Neuronal stem cell (in vitro differentiated cells): ENCODE data around the gene TASP1.
"Not testable (repeated sequence)": the region's sequence is repeated elsewhere in the genome, so short reads cannot be mapped to it uniquely, and the experiment has no call there.

Experiments used
- DNase-seq: peaks from one replicate; pipeline ENCODE4 v3.0.0-alpha.2; 2013; ENCODE audit warnings: low spot score
- H2AFZ ChIP-seq: one replicate; pipeline ENCODE4 v1.6.1; 2013; ENCODE audit warnings: mild to moderate bottlenecking, low read length, inconsistent platforms
- H2AK5ac ChIP-seq: 2 replicates; pipeline ENCODE4 v1.6.1; 2013; ENCODE audit warnings: low read depth, mild to moderate bottlenecking, inconsistent platforms, low read length, moderate library complexity, mixed read lengths
- H2BK120ac ChIP-seq: 2 replicates; pipeline ENCODE4 v1.6.1; 2013; ENCODE audit warnings: low read depth, mild to moderate bottlenecking, inconsistent platforms, low read length, moderate library complexity, mixed read lengths
- H2BK12ac ChIP-seq: one replicate; pipeline ENCODE4 v1.6.1; 2013; ENCODE audit warnings: low read length, inconsistent platforms
- H2BK15ac ChIP-seq: 2 replicates; pipeline ENCODE4 v1.6.1; 2013; ENCODE audit warnings: mild to moderate bottlenecking, low read length, inconsistent platforms, mixed read lengths
- H2BK5ac ChIP-seq: one replicate; pipeline ENCODE4 v1.6.1; 2013; ENCODE audit warnings: inconsistent platforms, mild to moderate bottlenecking, low read length, moderate library complexity
- H3K14ac ChIP-seq: one replicate; pipeline ENCODE4 v1.6.1; 2013; ENCODE audit warnings: low read length, inconsistent platforms
- H3K18ac ChIP-seq: 2 replicates; pipeline ENCODE4 v1.6.1; 2013; ENCODE audit warnings: low read length, inconsistent platforms
- H3K23ac ChIP-seq: 2 replicates; pipeline ENCODE4 v1.6.1; 2013; ENCODE audit warnings: low read depth, mild to moderate bottlenecking, mixed read lengths, low read length, inconsistent platforms; ENCODE audit not compliant: poor library complexity
- H3K27ac ChIP-seq: replicated peaks from 3 replicates; pipeline ENCODE4 v1.5.1; 2013; ENCODE audit warnings: low read length, inconsistent platforms
- H3K27me3 ChIP-seq, 3 experiments: 2 replicates each; pipeline ENCODE4 v1.6.1; 2013; ENCODE audit warnings: low read length in 3 of 3, mild to moderate bottlenecking in 2 of 3, inconsistent platforms in 1 of 3, low read depth in 1 of 3, mixed read lengths in 1 of 3, moderate library complexity in 1 of 3; ENCODE audit not compliant: control insufficient read depth in 3 of 3, insufficient read depth in 3 of 3
- H3K36me3 ChIP-seq, 2 donors: replicated peaks in 1 of 2; 2 replicates each; pipeline ENCODE4 v1.6.1; 2013; ENCODE audit warnings: low read length in 2 of 2; ENCODE audit not compliant: control insufficient read depth in 2 of 2, insufficient read depth in 2 of 2
- H3K4ac ChIP-seq: 2 replicates; pipeline ENCODE4 v1.6.1; 2013; ENCODE audit warnings: inconsistent platforms, mild to moderate bottlenecking, low read length, moderate library complexity
- H3K4me1 ChIP-seq, 2 donors: 1 replicate in 1 of 2; 2 replicates in 1 of 2; pipeline ENCODE4 v1.6.1; 2013; ENCODE audit warnings: low read length in 2 of 2, low read depth in 1 of 2; ENCODE audit not compliant: control insufficient read depth in 2 of 2, insufficient read depth in 1 of 2
- H3K4me2 ChIP-seq: one replicate; pipeline ENCODE4 v1.6.1; 2013; ENCODE audit warnings: mild to moderate bottlenecking, low read length, inconsistent platforms; ENCODE audit not compliant: insufficient read depth, poor library complexity, severe bottlenecking
- H3K4me3 ChIP-seq, 2 donors: 2 replicates each; pipeline ENCODE4 v1.5.1; 2013; ENCODE audit warnings: low read length in 2 of 2, mild to moderate bottlenecking in 2 of 2, inconsistent platforms in 1 of 2, moderate library complexity in 1 of 2
- H3K79me1 ChIP-seq: one replicate; pipeline ENCODE4 v1.6.1; 2013; ENCODE audit warnings: low read depth, mild to moderate bottlenecking, inconsistent platforms, low read length, moderate library complexity
- H3K9ac ChIP-seq: one replicate; pipeline ENCODE4 v1.6.1; 2013; ENCODE audit warnings: mild to moderate bottlenecking, low read depth, low read length, inconsistent platforms; ENCODE audit not compliant: poor library complexity
- H3K9me3 ChIP-seq, 2 donors: replicated peaks in 1 of 2; 2 replicates each; pipeline versions ENCODE3 to v1.6.1; 2013; ENCODE audit warnings: low read length in 2 of 2, mild to moderate bottlenecking in 2 of 2, inconsistent platforms in 1 of 2, low read depth in 1 of 2, mixed read lengths in 1 of 2, moderate library complexity in 1 of 2; ENCODE audit not compliant: control insufficient read depth in 2 of 2, insufficient read depth in 1 of 2
- H4K8ac ChIP-seq: one replicate; pipeline ENCODE4 v1.6.1; 2013; ENCODE audit warnings: low read depth, mild to moderate bottlenecking, inconsistent platforms, low read length, moderate library complexity
- H4K91ac ChIP-seq: one replicate; pipeline ENCODE4 v1.6.1; 2013; ENCODE audit warnings: low read length, low read depth, mild to moderate bottlenecking, inconsistent platforms; ENCODE audit not compliant: poor library complexity
- WGBS, 2 donors: extraction: QIAGEN DNeasy Blood & Tissue Kit; methylation state at CpG; one replicate each; pipeline ENCODE4 v1.1.7; 2013; ENCODE audit warnings: missing lambda C conversion rate in 2 of 2, mixed read lengths in 1 of 2; ENCODE audit not compliant: insufficient read length in 2 of 2, insufficient replicate concordance in 1 of 2; ENCODE audit errors: extremely low coverage in 2 of 2; 5-methylcytosine and 5-hydroxymethylcytosine counted together

Gene TASP1

GRCh38 chr20:13658060-13658459 is 19.3 kb upstream of the TASP1 start:
- not testable (repeated sequence) for H3K4me1 ChIP-seq, H2AK5ac ChIP-seq, H3K27me3 ChIP-seq, H3K23ac ChIP-seq, H3K4me2 ChIP-seq, H4K91ac ChIP-seq, DNase-seq, H3K4me3 ChIP-seq, H3K18ac ChIP-seq, H3K9ac ChIP-seq, H2BK120ac ChIP-seq, H3K9me3 ChIP-seq, H2BK5ac ChIP-seq, H3K27ac ChIP-seq, H2AFZ ChIP-seq, H3K4ac ChIP-seq, H2BK15ac ChIP-seq, H2BK12ac ChIP-seq, H3K14ac ChIP-seq, H3K36me3 ChIP-seq, H3K79me1 ChIP-seq, H4K8ac ChIP-seq
- no CpG with 5 or more reads among the region's 5 CpGs for WGBS, 2 donors

GRCh38 chr20:13656721-13657368 is 18.1 kb upstream of the TASP1 start:
- H2AK5ac ChIP-seq = no peak overlapping the region
- H2BK12ac ChIP-seq = no peak overlapping the region
- no peak overlapping the region for H3K14ac ChIP-seq
- no peaks in the 10 kb centered on the region for H3K27me3 ChIP-seq
- H3K27ac ChIP-seq = no peak overlapping the region
- no peaks in the 10 kb centered on the region for H3K4me1 ChIP-seq
- no peak overlapping the region for H3K9ac ChIP-seq
- DNase-seq = no peak
- H2AFZ ChIP-seq = no peak overlapping the region
- H3K4me3 ChIP-seq = no peak overlapping the region
- H3K23ac ChIP-seq = no peak overlapping the region
- no peak overlapping the region for H2BK5ac ChIP-seq
- H3K4ac ChIP-seq = no peak overlapping the region
- no peak overlapping the region for H4K8ac ChIP-seq
- H4K91ac ChIP-seq = no peak overlapping the region
- no peaks in the 10 kb centered on the region for H3K36me3 ChIP-seq
- no CpG with 5 or more reads among the region's 4 CpGs for WGBS, 2 donors
- no peak overlapping the region for H2BK120ac ChIP-seq
- H2BK15ac ChIP-seq = no peak overlapping the region
- H3K18ac ChIP-seq = no peak overlapping the region
- no peak overlapping the region for H3K4me2 ChIP-seq
- no peaks in the 10 kb centered on the region for H3K79me1 ChIP-seq
- H3K9me3 ChIP-seq = no peaks in the 10 kb centered on the region

- no peaks in the 10 kb centered on the region for H3K79me1 ChIP-seq
- H3K27me3 ChIP-seq = no peaks in the 10 kb centered on the region
- no peak overlapping the region for H3K27ac ChIP-seq
- H2AFZ ChIP-seq = no peak overlapping the region
- no peak overlapping the region for H3K23ac ChIP-seq
- H3K4ac ChIP-seq = no peak overlapping the region
- H3K9me3 ChIP-seq = no peaks in the 10 kb centered on the region
- H2BK5ac ChIP-seq = no peak overlapping the region
- H3K4me2 ChIP-seq = no peak overlapping the region
- DNase-seq = no peak
- no peak overlapping the region for H4K8ac ChIP-seq
- no peak overlapping the region for H3K4me3 ChIP-seq
- H3K9ac ChIP-seq = no peak overlapping the region
- no peak overlapping the region for H2BK15ac ChIP-seq
- H2AK5ac ChIP-seq = no peak overlapping the region
- no peak overlapping the region for H4K91ac ChIP-seq
- H3K18ac ChIP-seq = no peak overlapping the region
- WGBS, 2 donors = no CpG with 5 or more reads among the region's 2 CpGs
- H3K4me1 ChIP-seq = peaks cover 0 to 3% of the 10 kb centered on the region in 2 donors
- H2BK120ac ChIP-seq = no peak overlapping the region
- no peaks in the 10 kb centered on the region for H3K36me3 ChIP-seq
- H3K14ac ChIP-seq = no peak overlapping the region
- H2BK12ac ChIP-seq = no peak overlapping the region
Measured at GRCh38 chr20:13654463-13655023, 15.8 kb upstream of the TASP1 start.

GRCh38 chr20:13650474-13650873 is 11.7 kb upstream of the TASP1 start:
- no peak overlapping the region for H2BK15ac ChIP-seq
- H3K4me1 ChIP-seq = peaks cover 0 to 4% of the 10 kb centered on the region in 2 donors
- no peak overlapping the region for H3K14ac ChIP-seq
- H3K23ac ChIP-seq = no peak overlapping the region
- H3K18ac ChIP-seq = no peak overlapping the region
- no peaks in the 10 kb centered on the region for H3K27me3 ChIP-seq
- no peak overlapping the region for H3K4ac ChIP-seq
- no peak overlapping the region for H2BK5ac ChIP-seq
- H3K9me3 ChIP-seq = no peaks in the 10 kb centered on the region
- H2AFZ ChIP-seq = no peak overlapping the region
- DNase-seq = no peak
- H4K8ac ChIP-seq = no peak overlapping the region
- H3K27ac ChIP-seq = no peak overlapping the region
- no peak overlapping the region for H3K4me2 ChIP-seq
- H2BK12ac ChIP-seq = no peak overlapping the region
- no peak overlapping the region for H3K4me3 ChIP-seq
- no peak overlapping the region for H3K9ac ChIP-seq
- no peak overlapping the region for H2AK5ac ChIP-seq
- no peak overlapping the region for H2BK120ac ChIP-seq
- WGBS, 2 donors = no CpG with 5 or more reads among the region's 2 CpGs
- H3K36me3 ChIP-seq = no peaks in the 10 kb centered on the region
- H3K79me1 ChIP-seq = no peaks in the 10 kb centered on the region
- no peak overlapping the region for H4K91ac ChIP-seq
